ENCODE results near the gene COL6A2.

GRCh38 chr21:46171996-46172862, 74.3 kb downstream of the COL6A2 start:
- TF ChIP-seq CTCF (conservative IDR thresholded peaks at IDR 0.05; ENCODE audit: low read depth, low read length) (no peak), EZH2 (IDR thresholded peaks at IDR 0.05; ENCODE audit: borderline replicate concordance, low read depth, low read length, poor library complexity, severe bottlenecking) (no peak)
